Loucy (cell line): ENCODE data around the gene C8B.

Experiments
- H2AFZ ChIP-seq: fragments of 200-600 bp; sonication (generic); 2 replicates; pipeline ENCODE4 v1.6.0; 2016; ENCODE audit warnings: antibody characterized with exemption, mild to moderate bottlenecking, low read length, moderate library complexity
- H3F3A ChIP-seq: fragments of 200-600 bp; 2 replicates; pipeline ENCODE4 v1.6.0; 2016; ENCODE audit warnings: antibody characterized with exemption, low read depth, mild to moderate bottlenecking
- H3K27me3 ChIP-seq: fragments of 200-600 bp; sonication (generic); 2 replicates; pipeline ENCODE4 v1.6.1; 2014; ENCODE audit warnings: low read length, mild to moderate bottlenecking; ENCODE audit not compliant: insufficient read depth, poor library complexity, severe bottlenecking
- H3K36me3 ChIP-seq: fragments of 200-600 bp; sonication (generic); 2 replicates; pipeline ENCODE4 v1.6.1; 2016; ENCODE audit warnings: low read length; ENCODE audit not compliant: insufficient read depth
- H3K4me1 ChIP-seq: fragments of 200-600 bp; sonication (generic); 2 replicates; pipeline ENCODE4 v1.5.1; 2014; ENCODE audit warnings: low read length, mild to moderate bottlenecking; ENCODE audit not compliant: insufficient read depth, poor library complexity, severe bottlenecking
- H3K4me2 ChIP-seq: fragments of 200-600 bp; sonication (generic); 2 replicates; pipeline ENCODE4 v1.6.0; 2014; ENCODE audit warnings: antibody characterized with exemption, low read length, low read depth, mild to moderate bottlenecking; ENCODE audit not compliant: poor library complexity, severe bottlenecking
- H3K4me3 ChIP-seq: fragments of 200-600 bp; sonication (generic); 2 replicates; pipeline ENCODE4 v1.5.1; 2014; ENCODE audit warnings: low read length, mild to moderate bottlenecking, mixed read lengths; ENCODE audit not compliant: poor library complexity, severe bottlenecking
- H3K79me2 ChIP-seq: fragments of 200-600 bp; sonication (generic); 2 replicates; pipeline ENCODE4 v1.6.1; 2014; ENCODE audit warnings: low read length; ENCODE audit not compliant: insufficient read depth
- H3K9ac ChIP-seq: fragments of 200-600 bp; sonication (generic); 2 replicates; pipeline ENCODE4 v1.6.0; 2014; ENCODE audit warnings: mild to moderate bottlenecking, low read depth, low read length, moderate library complexity; ENCODE audit not compliant: poor library complexity, severe bottlenecking
- H3K9me2 ChIP-seq: fragments of 200-600 bp; sonication (generic); replicated peaks from 2 replicates; pipeline ENCODE4 v1.6.1; 2016; ENCODE audit warnings: low read depth, low read length, mixed read lengths
- H3K9me3 ChIP-seq: fragments of 200-600 bp; sonication (generic); 2 replicates; pipeline ENCODE4 v1.6.1; 2014; ENCODE audit warnings: mild to moderate bottlenecking, antibody characterized with exemption, low read length, low read depth; ENCODE audit not compliant: insufficient read depth
- H4K20me1 ChIP-seq: fragments of 200-600 bp; sonication (generic); 2 replicates; pipeline ENCODE4 v1.6.0; 2014; ENCODE audit warnings: antibody characterized with exemption, low read length, mild to moderate bottlenecking; ENCODE audit not compliant: insufficient read depth, poor library complexity, severe bottlenecking
- EZH2phosphoT487 ChIP-seq: fragments of 200-600 bp; IDR thresholded peaks from 2 replicates; pipeline ENCODE4 v1.6.1; 2018; ENCODE audit warnings: antibody characterized with exemption, mild to moderate bottlenecking, moderate library complexity, borderline replicate concordance
- TF ChIP-seq, protein P1 (sequence below): fragments of 200-600 bp; sonication (generic); conservative IDR thresholded peaks from 2 replicates; pipeline ENCODE4 v1.5.1; 2014; ENCODE audit warnings: mild to moderate bottlenecking, antibody characterized with exemption, low read length

Gene C8B

GRCh38 chr1:56922070-56922469, 43.7 kb downstream of the C8B start:
- no peaks in the 10 kb centered on the region for H4K20me1 ChIP-seq
- H3F3A ChIP-seq: no peaks in the 10 kb centered on the region
- no peak for TF ChIP-seq EZH2phosphoT487
- TF ChIP-seq, protein P1, sequence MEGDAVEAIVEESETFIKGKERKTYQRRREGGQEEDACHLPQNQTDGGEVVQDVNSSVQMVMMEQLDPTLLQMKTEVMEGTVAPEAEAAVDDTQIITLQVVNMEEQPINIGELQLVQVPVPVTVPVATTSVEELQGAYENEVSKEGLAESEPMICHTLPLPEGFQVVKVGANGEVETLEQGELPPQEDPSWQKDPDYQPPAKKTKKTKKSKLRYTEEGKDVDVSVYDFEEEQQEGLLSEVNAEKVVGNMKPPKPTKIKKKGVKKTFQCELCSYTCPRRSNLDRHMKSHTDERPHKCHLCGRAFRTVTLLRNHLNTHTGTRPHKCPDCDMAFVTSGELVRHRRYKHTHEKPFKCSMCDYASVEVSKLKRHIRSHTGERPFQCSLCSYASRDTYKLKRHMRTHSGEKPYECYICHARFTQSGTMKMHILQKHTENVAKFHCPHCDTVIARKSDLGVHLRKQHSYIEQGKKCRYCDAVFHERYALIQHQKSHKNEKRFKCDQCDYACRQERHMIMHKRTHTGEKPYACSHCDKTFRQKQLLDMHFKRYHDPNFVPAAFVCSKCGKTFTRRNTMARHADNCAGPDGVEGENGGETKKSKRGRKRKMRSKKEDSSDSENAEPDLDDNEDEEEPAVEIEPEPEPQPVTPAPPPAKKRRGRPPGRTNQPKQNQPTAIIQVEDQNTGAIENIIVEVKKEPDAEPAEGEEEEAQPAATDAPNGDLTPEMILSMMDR: no peak
- H2AFZ ChIP-seq: no peak overlapping the region
- H3K9ac ChIP-seq: no peak overlapping the region
- no peaks in the 10 kb centered on the region for H3K79me2 ChIP-seq
- H3K4me2 ChIP-seq: no peak overlapping the region
- H3K4me3 ChIP-seq: no peak overlapping the region
- H3K9me3 ChIP-seq: no peaks in the 10 kb centered on the region
- no peaks in the 10 kb centered on the region for H3K36me3 ChIP-seq
- no peaks in the 10 kb centered on the region for H3K27me3 ChIP-seq
- H3K4me1 ChIP-seq: no peaks in the 10 kb centered on the region
- H3K9me2 ChIP-seq: no peaks in the 10 kb centered on the region

DNA sequence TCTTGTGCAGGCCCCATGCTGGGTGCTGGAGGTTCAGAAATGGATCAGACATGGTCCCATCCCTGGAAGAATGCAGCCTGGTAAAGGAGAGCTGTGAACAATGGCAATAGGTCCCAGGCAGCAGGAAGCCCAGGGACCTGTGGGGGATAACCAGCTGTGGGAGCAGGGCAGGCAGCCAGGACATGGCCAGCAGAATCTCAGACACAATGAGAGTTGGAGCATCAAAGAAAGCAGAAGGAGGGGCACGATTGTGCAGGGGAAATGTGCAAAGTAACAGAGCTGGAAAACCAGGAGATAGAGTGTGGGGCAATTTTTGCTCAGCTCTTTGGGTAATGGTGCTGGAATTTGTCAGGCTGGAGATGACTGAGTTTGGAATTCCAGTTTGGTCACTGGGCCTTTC, 44.3 kb downstream of the C8B start:
- TF ChIP-seq EZH2phosphoT487: no peak
- TF ChIP-seq, protein P1: no peak
- H3K9me3 ChIP-seq: no peaks in the 10 kb centered on the region
- no peaks in the 10 kb centered on the region for H3K9me2 ChIP-seq
- H2AFZ ChIP-seq: no peak overlapping the region
- no peaks in the 10 kb centered on the region for H3F3A ChIP-seq
- no peak overlapping the region for H3K4me3 ChIP-seq
- no peak overlapping the region for H3K4me2 ChIP-seq
- H3K4me1 ChIP-seq: no peaks in the 10 kb centered on the region
- H3K36me3 ChIP-seq: no peaks in the 10 kb centered on the region
- H3K9ac ChIP-seq: no peak overlapping the region
- no peaks in the 10 kb centered on the region for H3K27me3 ChIP-seq
- H4K20me1 ChIP-seq: no peaks in the 10 kb centered on the region
- H3K79me2 ChIP-seq: no peaks in the 10 kb centered on the region

- H3K9me2 ChIP-seq: no peaks in the 10 kb centered on the region
- H3F3A ChIP-seq: no peaks in the 10 kb centered on the region
- H3K4me1 ChIP-seq: no peaks in the 10 kb centered on the region
- no peaks in the 10 kb centered on the region for H3K27me3 ChIP-seq
- no peaks in the 10 kb centered on the region for H4K20me1 ChIP-seq
- H2AFZ ChIP-seq: no peak overlapping the region
- H3K79me2 ChIP-seq: no peaks in the 10 kb centered on the region
- H3K36me3 ChIP-seq: no peaks in the 10 kb centered on the region
- no peaks in the 10 kb centered on the region for H3K9me3 ChIP-seq
- no peak overlapping the region for H3K9ac ChIP-seq
- no peak overlapping the region for H3K4me2 ChIP-seq
- H3K4me3 ChIP-seq: no peak overlapping the region
- TF ChIP-seq, protein P1: no peak
- TF ChIP-seq EZH2phosphoT487: no peak
These were observed 45.2 kb downstream of the C8B start for GRCh38 chr1:56920591-56921001.
